MG63 (cell line): ENCODE data around the gene TMX1. TPM values are rescaled to one million over a fixed set of nuclear protein-coding genes. Genes with fewer than 3 reads are reported as not detected.

Experiments
- DNase-seq: peaks from one replicate; pipeline ENCODE4 v3.0.0-alpha.2; 2020
- H3K27me3 ChIP-seq: fragments of 250-450 bp; sonication (Bioruptor Pico); 2 replicates; pipeline ENCODE4 v1.5.1; 2020; ENCODE audit warnings: mild to moderate bottlenecking, moderate library complexity
- H3K36me3 ChIP-seq: fragments of 250-450 bp; sonication (Bioruptor Pico); 2 replicates; pipeline ENCODE4 v1.5.1; 2020; ENCODE audit warnings: mild to moderate bottlenecking, moderate library complexity
- H3K4me3 ChIP-seq: fragments of 250-450 bp; sonication (Bioruptor Pico); 2 replicates; pipeline ENCODE4 v1.5.1; 2020; ENCODE audit warnings: mild to moderate bottlenecking, moderate library complexity
- H3K9me3 ChIP-seq: fragments of 250-450 bp; sonication (Bioruptor Pico); 2 replicates; pipeline ENCODE4 v1.5.1; 2020; ENCODE audit warnings: mild to moderate bottlenecking, moderate library complexity
- total RNA-seq: library from RNA; depleted of rRNA; stranded (reverse); fragments of >200 nt; shearing (Covaris generic); gene quantifications from 2 replicates; pipeline ENCODE4 v1.2.3, GENCODE V29; 2014; ENCODE audit warnings: low replicate concordance; rRNA removed

The TMX1 gene
- total RNA-seq, 1 experiment from 2014 or later: 31.8 TPM

DNA sequence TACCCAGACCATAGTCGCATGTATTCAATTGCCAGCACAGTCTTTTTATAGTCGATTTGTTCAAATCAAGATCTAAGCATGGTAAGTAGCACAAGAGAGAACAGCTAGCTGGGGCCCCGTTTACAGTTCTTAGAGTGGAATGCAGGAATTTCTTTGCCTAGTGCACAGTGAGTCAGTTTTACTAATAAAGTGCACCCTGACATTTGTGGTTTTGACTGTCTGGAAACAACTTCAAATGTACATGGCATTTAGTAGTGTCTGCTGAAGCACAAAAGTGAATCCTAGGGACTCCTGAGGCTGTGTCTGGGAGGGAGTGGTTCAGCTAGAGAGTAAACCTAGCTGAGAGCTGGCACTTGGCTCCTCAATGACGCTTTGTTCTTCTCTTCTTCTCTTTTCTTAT lies 64.9 kb downstream of the TMX1 start:
- Histone ChIP-seq H3K4me3 (no peak overlapping the region), H3K36me3 (no peaks in the 10 kb centered on the region)

DNA sequence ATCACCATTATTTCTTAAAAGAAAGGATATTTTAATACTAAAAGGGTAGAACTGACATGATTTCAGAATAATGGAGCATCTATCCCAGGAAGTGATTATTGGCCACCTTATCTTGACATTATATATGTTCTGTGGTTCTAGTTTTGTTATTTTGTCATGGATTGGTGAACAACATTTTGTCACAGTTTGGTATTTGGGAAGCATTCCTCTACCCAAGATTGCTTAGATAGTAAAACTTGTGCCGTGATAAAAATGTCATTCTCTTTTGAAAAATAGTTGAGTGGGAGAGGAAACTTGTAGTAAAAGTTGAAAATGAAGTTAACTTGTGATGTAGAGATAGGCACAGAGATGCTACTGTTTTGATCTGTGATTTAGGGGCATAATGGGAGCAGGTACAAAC lies 65.7 kb downstream of the TMX1 start:
- Histone ChIP-seq H3K27me3 (no peaks in the 10 kb centered on the region), H3K9me3 (no peaks in the 10 kb centered on the region), H3K4me3 (no peak overlapping the region), H3K36me3 (no peaks in the 10 kb centered on the region)
- DNase-seq: no peak

More for the DNA sequence above, 64.9 kb downstream of the TMX1 start:
- Histone ChIP-seq H3K9me3 (no peaks in the 10 kb centered on the region), H3K27me3 (no peaks in the 10 kb centered on the region)
- peak; percentile 54 for DNase-seq

Other genes with a start within 250 kb of the TMX1 start
- 0.33 and 0.79 TPM in 2 replicates for gene TRIM9, start 145.1 kb upstream of the TMX1 start, total RNA-seq